Measurements from ENCODE around the gene MAP2K2. TPM values are rescaled to one million over a fixed set of nuclear protein-coding genes. Genes with fewer than 3 reads are reported as not detected.

The MAP2K2 gene
- total RNA-seq, 1 donor from 2014 or later, result 154 TPM

DNA sequence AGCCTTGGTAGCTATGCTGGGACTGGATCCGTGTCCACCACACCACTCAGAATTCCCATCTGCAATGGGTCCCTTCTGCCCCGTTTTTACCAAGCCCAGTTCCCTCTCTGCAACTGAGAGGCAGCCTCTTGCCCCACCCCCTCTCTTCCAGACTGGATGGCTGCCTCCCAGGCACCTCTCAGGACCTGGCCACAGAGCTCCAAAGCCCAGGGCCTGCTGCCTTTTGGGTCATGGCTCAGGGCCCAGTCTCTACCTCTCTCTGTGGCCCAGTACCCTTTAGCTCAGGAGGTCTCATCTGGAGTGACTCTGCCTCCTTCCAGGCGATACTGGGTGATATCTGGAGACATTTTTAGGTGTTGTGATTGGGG lies 46.9 kb downstream of the MAP2K2 start:
- H3K27ac Mint-ChIP-seq, result no peak overlapping the region
- no peaks in the 10 kb centered on the region for H3K4me1 Mint-ChIP-seq (ENCODE audit: low read depth)
- peaks cover 3% of the 10 kb centered on the region for H3K27me3 Mint-ChIP-seq
- no peak for TF ChIP-seq CTCF (IDR thresholded peaks at IDR 0.05; ENCODE audit: unreplicated experiment)
- DNase-seq (ENCODE audit: low spot score, unreplicated experiment), result no peak
- H3K9me3 Mint-ChIP-seq (ENCODE audit: low read depth), result no peaks in the 10 kb centered on the region
- H3K36me3 Mint-ChIP-seq (ENCODE audit: insufficient read depth), result no peaks in the 10 kb centered on the region
- H3K4me3 Mint-ChIP-seq (ENCODE audit: low read depth), result no peak overlapping the region

GRCh38 chr19:4075373-4075772 lies 48.5 kb downstream of the MAP2K2 start:
- peaks cover 3% of the 10 kb centered on the region for H3K27me3 Mint-ChIP-seq
- H3K9me3 Mint-ChIP-seq (ENCODE audit: low read depth), result no peaks in the 10 kb centered on the region
- TF ChIP-seq CTCF (IDR thresholded peaks at IDR 0.05; ENCODE audit: unreplicated experiment), result no peak
- no peak overlapping the region for H3K27ac Mint-ChIP-seq
- DNase-seq (ENCODE audit: low spot score, unreplicated experiment), result no peak
- no peaks in the 10 kb centered on the region for H3K4me1 Mint-ChIP-seq (ENCODE audit: low read depth)
- H3K4me3 Mint-ChIP-seq (ENCODE audit: low read depth), result no peak overlapping the region
- no peaks in the 10 kb centered on the region for H3K36me3 Mint-ChIP-seq (ENCODE audit: insufficient read depth)

GRCh38 chr19:4071610-4072009 lies 52.3 kb downstream of the MAP2K2 start:
- no peak for DNase-seq (ENCODE audit: low spot score, unreplicated experiment)
- H3K9me3 Mint-ChIP-seq (ENCODE audit: low read depth), result no peaks in the 10 kb centered on the region
- no peaks in the 10 kb centered on the region for H3K36me3 Mint-ChIP-seq (ENCODE audit: insufficient read depth)
- H3K27me3 Mint-ChIP-seq, result peaks cover 17% of the 10 kb centered on the region
- no peaks in the 10 kb centered on the region for H3K4me1 Mint-ChIP-seq (ENCODE audit: low read depth)
- H3K4me3 Mint-ChIP-seq (ENCODE audit: low read depth), result no peak overlapping the region
- H3K27ac Mint-ChIP-seq, result no peak overlapping the region
- no peak for TF ChIP-seq CTCF (IDR thresholded peaks at IDR 0.05; ENCODE audit: unreplicated experiment)

DNA sequence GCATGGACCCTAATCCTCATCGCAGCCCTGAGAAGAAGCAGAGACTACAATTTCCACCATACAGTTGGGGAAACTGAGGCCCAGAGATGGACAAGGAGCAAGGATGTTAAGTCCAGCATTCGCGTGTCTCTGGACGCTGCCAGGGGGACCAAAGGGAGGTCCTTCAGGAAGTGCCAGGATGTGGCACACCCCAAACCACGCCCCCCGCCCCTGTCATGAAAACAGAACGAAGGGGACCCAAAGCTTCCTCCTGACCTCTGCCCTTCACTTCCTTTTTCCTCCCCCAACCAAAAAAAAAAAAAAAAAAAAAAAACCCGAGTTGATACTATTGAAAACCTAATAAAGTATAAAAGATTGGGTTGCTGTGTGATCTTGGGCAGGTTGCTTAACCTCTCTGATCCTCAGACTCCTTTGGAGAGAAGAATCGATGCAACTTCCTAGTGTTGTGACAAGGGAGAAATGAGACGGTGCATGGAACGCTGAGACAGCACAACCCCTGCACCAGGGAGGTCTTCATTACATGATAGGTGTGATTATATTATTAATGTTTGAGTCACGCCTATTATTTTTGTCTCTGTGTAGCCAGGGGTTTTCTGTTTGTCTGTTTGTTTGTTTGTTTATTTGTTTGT lies 54.5 kb downstream of the MAP2K2 start:
- Mint-ChIP-seq H3K9me3 (ENCODE audit: low read depth) (no peaks in the 10 kb centered on the region), H3K4me1 (ENCODE audit: low read depth) (no peaks in the 10 kb centered on the region), H3K36me3 (ENCODE audit: insufficient read depth) (no peaks in the 10 kb centered on the region), H3K4me3 (ENCODE audit: low read depth) (no peak overlapping the region), H3K27me3 (peaks cover 17% of the 10 kb centered on the region), H3K27ac (no peak overlapping the region)
- no peak for TF ChIP-seq CTCF (IDR thresholded peaks at IDR 0.05; ENCODE audit: unreplicated experiment)
- DNase-seq (ENCODE audit: low spot score, unreplicated experiment), result no peak

- H3K27ac Mint-ChIP-seq, result no peak overlapping the region
Observed at GRCh38 chr19:4068047-4068966, 55.6 kb downstream of the MAP2K2 start.

More at GRCh38 chr19:4068047-4068966, 55.6 kb downstream of the MAP2K2 start:
- H3K4me1 Mint-ChIP-seq (ENCODE audit: low read depth), result peaks cover 2% of the 10 kb centered on the region
- DNase-seq (ENCODE audit: low spot score, unreplicated experiment), result no peak
- peak overlapping the region; percentile 62 for H3K4me3 Mint-ChIP-seq (ENCODE audit: low read depth)
- H3K9me3 Mint-ChIP-seq (ENCODE audit: low read depth), result no peaks in the 10 kb centered on the region
- H3K27me3 Mint-ChIP-seq, result peaks cover 17% of the 10 kb centered on the region
- TF ChIP-seq CTCF (IDR thresholded peaks at IDR 0.05; ENCODE audit: unreplicated experiment), result no peak
- no peaks in the 10 kb centered on the region for H3K36me3 Mint-ChIP-seq (ENCODE audit: insufficient read depth)
